Thoracic aorta (tissue), 2 donors: Measurements from ENCODE around the gene CHRM5. TPM values are rescaled to one million over a fixed set of nuclear protein-coding genes. Genes with fewer than 3 reads are reported as not detected.

Experiments
- ATAC-seq: fragments of 150-250 bp; one replicate; pipeline ENCODE4 v1.8.0; 2017; ENCODE audit warnings: low read depth; ENCODE audit not compliant: insufficient number of reproducible peaks, low FRiP score
- DNase-seq: peaks from one replicate; pipeline ENCODE4 v3.0.0-alpha.2; 2020; ENCODE audit warnings: low spot score
- H3K27ac ChIP-seq, 2 donors: fragments of 200-600 bp; sonication (generic); 1 replicate in 1 of 2; 2 replicates in 1 of 2; pipeline ENCODE4 v1.5.1; 2016; ENCODE audit warnings: mild to moderate bottlenecking in 2 of 2, moderate library complexity in 2 of 2
- H3K27me3 ChIP-seq: fragments of 200-600 bp; sonication (generic); replicated peaks from 2 replicates; pipeline ENCODE4 v1.6.0; 2016; ENCODE audit warnings: mild to moderate bottlenecking; ENCODE audit not compliant: insufficient read depth
- H3K36me3 ChIP-seq: fragments of 200-600 bp; sonication (generic); one replicate; pipeline ENCODE4 v1.5.1; 2016
- H3K4me1 ChIP-seq, 2 donors: fragments of 200-600 bp; sonication (generic); 1 replicate in 1 of 2; 2 replicates in 1 of 2; pipeline versions ENCODE4 v1.5.1 to v1.6.0; 2016; ENCODE audit warnings: low read depth in 2 of 2, mild to moderate bottlenecking in 1 of 2; ENCODE audit not compliant: control insufficient read depth in 1 of 2
- H3K4me3 ChIP-seq: fragments of 200-600 bp; sonication (generic); 2 replicates; pipeline ENCODE4 v1.5.1; 2016; ENCODE audit warnings: mild to moderate bottlenecking
- H3K9me3 ChIP-seq: fragments of 200-600 bp; sonication (generic); 2 replicates; pipeline ENCODE4 v1.5.1; 2016
- total RNA-seq, 2 donors: library from RNA; depleted of rRNA; stranded (reverse); fragments of >200 nt; gene quantifications; one replicate each; pipeline versions ENCODE4 v1.1.0 to v1.2.3, GENCODE V29; 2016
- TF ChIP-seq, protein P1 (sequence below): fragments of 200-600 bp; sonication (generic); IDR thresholded peaks from one replicate; pipeline ENCODE4 v1.5.1; 2019; ENCODE audit warnings: antibody characterized with exemption

Gene CHRM5
- total RNA-seq, 2 donors from 2014 or later = not detected

DNA sequence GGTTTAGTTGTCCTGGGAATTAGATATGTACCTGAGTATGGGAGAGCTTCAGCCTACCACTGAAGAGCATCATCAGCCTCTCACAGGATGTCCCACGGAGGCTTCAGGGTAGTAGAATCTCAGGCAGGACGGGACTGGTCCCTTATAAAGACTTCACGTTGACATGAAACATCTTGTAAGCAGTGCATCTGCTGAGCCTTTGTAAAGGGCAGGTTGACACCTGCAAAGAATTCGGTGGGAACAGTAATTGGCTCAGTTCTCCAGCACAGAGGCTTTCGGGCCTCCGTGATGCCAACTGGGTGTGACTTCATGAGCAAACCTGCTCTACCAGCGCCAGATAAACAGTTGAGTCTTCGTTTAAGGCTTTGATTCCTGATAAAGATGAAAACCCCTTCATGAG lies 97.6 kb downstream of the CHRM5 start:
- no peak for DNase-seq
- no peaks in the 10 kb centered on the region for H3K36me3 ChIP-seq
- H3K4me1 ChIP-seq = no peaks in the 10 kb centered on the region
- no peak overlapping the region for H3K27ac ChIP-seq
- ATAC-seq = no peak
- TF ChIP-seq, protein P1, sequence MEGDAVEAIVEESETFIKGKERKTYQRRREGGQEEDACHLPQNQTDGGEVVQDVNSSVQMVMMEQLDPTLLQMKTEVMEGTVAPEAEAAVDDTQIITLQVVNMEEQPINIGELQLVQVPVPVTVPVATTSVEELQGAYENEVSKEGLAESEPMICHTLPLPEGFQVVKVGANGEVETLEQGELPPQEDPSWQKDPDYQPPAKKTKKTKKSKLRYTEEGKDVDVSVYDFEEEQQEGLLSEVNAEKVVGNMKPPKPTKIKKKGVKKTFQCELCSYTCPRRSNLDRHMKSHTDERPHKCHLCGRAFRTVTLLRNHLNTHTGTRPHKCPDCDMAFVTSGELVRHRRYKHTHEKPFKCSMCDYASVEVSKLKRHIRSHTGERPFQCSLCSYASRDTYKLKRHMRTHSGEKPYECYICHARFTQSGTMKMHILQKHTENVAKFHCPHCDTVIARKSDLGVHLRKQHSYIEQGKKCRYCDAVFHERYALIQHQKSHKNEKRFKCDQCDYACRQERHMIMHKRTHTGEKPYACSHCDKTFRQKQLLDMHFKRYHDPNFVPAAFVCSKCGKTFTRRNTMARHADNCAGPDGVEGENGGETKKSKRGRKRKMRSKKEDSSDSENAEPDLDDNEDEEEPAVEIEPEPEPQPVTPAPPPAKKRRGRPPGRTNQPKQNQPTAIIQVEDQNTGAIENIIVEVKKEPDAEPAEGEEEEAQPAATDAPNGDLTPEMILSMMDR = no peak
- H3K27me3 ChIP-seq = no peaks in the 10 kb centered on the region
- no peaks in the 10 kb centered on the region for H3K9me3 ChIP-seq
- no peak overlapping the region for H3K4me3 ChIP-seq

DNA sequence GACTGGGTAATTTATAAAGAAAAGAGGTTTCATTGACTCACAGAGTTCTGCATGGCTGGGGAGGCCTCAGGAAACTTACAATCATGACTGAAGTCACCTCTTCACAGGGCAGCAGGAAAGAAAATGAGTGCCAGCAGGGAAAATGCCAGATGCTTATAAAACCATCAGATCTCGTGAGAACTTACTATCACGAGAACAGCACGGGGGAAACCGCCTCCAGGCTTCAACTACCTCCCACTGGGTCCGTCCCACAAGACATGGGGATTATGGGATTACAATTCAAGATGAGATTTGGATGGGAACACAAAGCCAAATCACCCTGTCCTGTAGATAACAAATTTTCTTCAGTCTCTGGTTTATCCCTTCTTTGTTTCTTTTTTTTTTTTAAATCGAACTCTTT lies 101.7 kb downstream of the CHRM5 start:
- no peak for ATAC-seq
- no peaks in the 10 kb centered on the region for H3K9me3 ChIP-seq
- TF ChIP-seq, protein P1 = no peak
- H3K36me3 ChIP-seq = no peaks in the 10 kb centered on the region
- no peak for DNase-seq
- no peaks in the 10 kb centered on the region for H3K27me3 ChIP-seq
- H3K4me3 ChIP-seq = no peak overlapping the region
- H3K27ac ChIP-seq = no peak overlapping the region
- no peaks in the 10 kb centered on the region for H3K4me1 ChIP-seq

DNA sequence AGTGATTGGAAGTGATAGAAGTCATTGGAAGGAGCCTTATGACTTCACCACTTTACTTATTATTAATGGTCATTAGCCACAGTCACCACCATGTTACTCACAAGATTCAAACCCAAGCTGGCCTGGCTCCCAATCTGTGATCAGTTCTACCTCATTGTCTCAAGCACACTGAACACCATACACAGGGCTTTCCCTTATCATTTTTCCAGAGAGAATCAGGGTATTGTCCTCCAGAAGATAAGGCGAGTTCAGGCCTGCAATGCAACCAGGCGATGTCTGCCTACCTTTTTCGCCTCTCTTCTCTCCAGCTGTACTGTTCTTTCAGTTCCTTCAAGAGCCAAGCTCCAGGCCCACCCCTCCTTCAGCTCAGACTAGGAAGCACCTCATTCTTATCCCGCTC lies 108.5 kb downstream of the CHRM5 start:
- ATAC-seq (no peak), DNase-seq (no peak)
- no peak overlapping the region for H3K4me3 ChIP-seq
- no peaks in the 10 kb centered on the region for H3K36me3 ChIP-seq
- no peaks in the 10 kb centered on the region for H3K27me3 ChIP-seq
- no peaks in the 10 kb centered on the region for H3K9me3 ChIP-seq
- H3K27ac ChIP-seq = no peak overlapping the region
- no peaks in the 10 kb centered on the region for H3K4me1 ChIP-seq
- TF ChIP-seq, protein P1 = no peak

DNA sequence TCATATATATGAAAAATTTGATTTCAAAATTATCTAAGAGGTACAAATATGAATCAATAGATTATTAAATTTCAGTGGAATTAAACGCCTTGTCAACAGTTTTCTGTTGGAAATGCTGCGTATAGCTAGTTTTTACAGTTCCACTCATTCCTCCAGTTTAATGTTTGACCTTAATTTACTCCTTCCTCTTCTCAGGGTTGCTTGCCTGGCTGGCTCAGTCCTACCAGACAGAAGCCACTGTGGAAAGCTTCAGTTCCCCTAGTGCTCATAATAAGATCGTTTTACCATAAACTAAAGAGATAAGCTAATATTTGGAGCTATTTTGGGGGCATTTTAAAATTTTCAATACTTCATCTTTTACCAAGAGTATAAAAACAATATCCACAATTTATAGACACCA lies 110.6 kb downstream of the CHRM5 start:
- Histone ChIP-seq H3K27me3 (no peaks in the 10 kb centered on the region), H3K9me3 (no peaks in the 10 kb centered on the region)
- no peak for ATAC-seq

DNA sequence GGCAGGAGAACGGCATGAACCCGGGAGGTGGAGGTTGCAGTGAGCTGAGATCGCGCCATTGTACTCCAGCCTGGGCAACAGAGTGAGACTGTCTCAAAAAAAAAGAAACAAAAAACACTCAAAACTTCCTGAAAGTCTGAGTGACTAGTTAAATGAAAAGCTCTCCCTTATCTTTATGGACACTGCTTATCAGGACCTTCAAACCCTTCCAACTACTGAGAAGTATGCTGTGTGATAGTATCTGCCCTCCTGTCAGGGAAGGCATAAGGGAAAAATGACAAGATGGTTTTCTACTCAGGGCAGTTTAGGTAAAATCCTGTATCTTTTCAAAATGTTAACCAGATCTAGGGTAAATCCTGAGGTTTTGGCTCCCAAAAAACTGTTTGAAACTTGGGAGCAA lies 111.6 kb downstream of the CHRM5 start:
- TF ChIP-seq, protein P1 = no peak

More for the DNA sequence above, 110.6 kb downstream of the CHRM5 start:
- Histone ChIP-seq H3K36me3 (peaks cover 6% of the 10 kb centered on the region), H3K27ac (no peak overlapping the region), H3K4me3 (no peak overlapping the region), H3K4me1 (no peaks in the 10 kb centered on the region)
- TF ChIP-seq, protein P1 = no peak
- no peak for DNase-seq

More for the DNA sequence above, 111.6 kb downstream of the CHRM5 start:
- no peak for ATAC-seq
- DNase-seq = no peak
- no peak overlapping the region for H3K4me3 ChIP-seq
- no peaks in the 10 kb centered on the region for H3K27me3 ChIP-seq
- H3K9me3 ChIP-seq = no peaks in the 10 kb centered on the region
- H3K27ac ChIP-seq = no peak overlapping the region
- H3K4me1 ChIP-seq = no peaks in the 10 kb centered on the region
- H3K36me3 ChIP-seq = peaks cover 6% of the 10 kb centered on the region
